GM21786 (cell line): Measurements from ENCODE around the gene ENTPD7.

Source experiments
- ATAC-seq: cut with Tn5 transposase; IDR thresholded peaks from one replicate; pipeline ENCODE4 v1.9.1; 2021; ENCODE audit not compliant: unreplicated experiment

Gene ENTPD7

DNA sequence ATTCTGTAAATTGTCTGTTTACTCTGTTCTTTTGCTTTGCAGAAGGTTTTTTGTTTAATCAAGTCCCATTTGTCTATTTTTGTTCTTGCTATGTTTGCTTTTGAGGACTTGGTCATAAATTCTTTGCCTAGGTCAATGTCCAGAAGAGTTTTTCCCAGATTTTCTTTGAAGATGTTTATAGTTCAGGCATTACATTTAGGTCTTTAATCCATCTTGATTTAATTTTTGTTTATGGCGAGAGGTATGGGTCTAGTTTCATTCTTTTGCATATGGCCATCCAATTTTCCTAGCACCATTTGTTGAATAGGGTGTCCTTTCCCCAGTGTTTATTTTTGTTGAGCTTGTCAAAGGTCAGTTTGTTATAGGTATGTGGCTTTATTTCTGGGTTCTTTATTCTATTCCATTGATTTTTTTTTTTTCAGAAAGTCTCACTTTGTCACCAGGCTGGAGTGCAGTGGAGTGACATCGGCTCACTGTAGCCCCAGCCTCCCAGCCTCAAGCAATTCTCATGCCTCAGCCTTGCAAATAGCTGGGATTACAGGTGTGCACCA lies 11.6 kb upstream of the ENTPD7 start:
- no peak for ATAC-seq

DNA sequence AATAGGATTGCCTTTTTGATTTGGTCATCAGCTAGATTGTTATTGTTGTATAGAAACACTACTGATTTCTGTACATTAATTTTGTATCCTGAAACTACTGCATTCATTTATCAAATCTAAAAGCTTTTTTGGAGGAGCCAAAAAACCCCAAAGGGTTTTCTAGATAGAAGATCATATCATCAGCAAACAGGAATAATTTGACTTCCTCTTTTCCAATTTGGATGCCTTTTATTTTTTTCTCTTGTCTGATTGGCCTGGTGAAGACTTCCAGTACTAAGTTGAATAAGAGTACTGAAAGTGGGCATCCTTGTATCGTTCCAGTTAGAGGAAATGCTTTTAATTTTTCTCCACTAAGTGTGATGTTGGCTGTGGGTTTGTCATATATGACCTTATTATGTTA lies 10.6 kb upstream of the ENTPD7 start:
- no peak for ATAC-seq

DNA sequence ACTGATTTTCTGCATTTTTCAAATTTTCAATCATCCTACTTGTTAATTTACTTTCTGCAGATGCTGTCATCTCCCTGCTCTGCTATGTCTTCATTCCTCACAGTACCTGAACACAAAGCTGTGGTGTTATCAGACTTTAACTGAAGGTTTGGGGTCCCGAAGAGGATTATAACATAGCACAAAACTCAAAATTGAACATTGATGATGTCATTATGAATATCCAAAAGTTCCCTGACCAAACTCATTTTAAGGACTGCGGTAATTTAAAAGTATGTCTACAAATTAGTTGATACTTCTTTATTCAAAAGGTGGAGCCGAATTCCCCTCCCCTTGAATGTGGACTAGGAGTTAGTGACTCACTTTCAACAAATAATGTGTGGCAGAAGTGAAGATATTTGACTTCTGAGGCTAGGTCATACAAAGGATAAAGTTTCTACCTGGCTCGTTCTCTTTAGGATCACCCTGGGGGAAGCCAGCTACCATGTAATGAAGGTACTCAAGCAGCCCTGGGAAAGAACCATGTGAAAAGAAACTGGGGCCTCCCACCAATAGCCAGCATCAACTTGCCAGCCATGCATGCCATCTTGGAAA lies 6.4 kb upstream of the ENTPD7 start:
- no peak for ATAC-seq

DNA sequence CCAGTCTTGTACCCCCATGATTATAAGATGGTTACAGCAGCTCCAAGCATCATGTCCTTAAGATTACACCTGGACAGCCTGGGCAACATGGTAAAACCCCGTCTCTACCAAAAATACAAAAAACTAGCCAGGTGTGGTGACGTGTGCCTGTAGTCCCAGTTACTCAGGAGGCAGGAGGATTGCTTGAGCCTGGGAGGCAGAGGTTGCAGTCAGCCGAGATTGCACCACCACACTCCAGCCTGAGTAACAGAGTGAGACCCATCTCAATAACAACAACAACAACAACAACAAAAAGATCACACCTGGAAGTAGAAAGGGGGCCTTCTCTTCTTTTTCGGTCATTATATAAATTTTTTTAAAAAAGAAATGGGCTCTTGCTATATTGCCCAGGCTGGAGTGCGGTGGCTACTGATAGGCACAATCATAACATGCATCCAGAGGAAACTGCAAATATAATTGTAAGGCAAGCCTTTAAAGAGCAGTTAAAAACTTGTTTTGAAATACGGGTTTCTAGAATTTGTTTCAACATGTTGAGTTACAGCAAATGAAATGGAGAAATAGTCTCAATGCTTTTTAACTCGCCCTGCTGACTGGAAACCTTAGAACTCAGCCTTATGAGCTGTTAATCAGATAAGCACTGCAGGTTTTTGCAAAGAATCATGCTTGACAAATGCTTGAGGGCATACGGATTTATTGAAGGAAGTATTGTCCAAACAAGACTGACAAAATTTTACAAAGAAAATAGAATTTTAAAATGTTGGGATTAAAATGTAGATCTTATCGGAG lies 4.7 kb upstream of the ENTPD7 start:
- ATAC-seq, result no peak

DNA sequence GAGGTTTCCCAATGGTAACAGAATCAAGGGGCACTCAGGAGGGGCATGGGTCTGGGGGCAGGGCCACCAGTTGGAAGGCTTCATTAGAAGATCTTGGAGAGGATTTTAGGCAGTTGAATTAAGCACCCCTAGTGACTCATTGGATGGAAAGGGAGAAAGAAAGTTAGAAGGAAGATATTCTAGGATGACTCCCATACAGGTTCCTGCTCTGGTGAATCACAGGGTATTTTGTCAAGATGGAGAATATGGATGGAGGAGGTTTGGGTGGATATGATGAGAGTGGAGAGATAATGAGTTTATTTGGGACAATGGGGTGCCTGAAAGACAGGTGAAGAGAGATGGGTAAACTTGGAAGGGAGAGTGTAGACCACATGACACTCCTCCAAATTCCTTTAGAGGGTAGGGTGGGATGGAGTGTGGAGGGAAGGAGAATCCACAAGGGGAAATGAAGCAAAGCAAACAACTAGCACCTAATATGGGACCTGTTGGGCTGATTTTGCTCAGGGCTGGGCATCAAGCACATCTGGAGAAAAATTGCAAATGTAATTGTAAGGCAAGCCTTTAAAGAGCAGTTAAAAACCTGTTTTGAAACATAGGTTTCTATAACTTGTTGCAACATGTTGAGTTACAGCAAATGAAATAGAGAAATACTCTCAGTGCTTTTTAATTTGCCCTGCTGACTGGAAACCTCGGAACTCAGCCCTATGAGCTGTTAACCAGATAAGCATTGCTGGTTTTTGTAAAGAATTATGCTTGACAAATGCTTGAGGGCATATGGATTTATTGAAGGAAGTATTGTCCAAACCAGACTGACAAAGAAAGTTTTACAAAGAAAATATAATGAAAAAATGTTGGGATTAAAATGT lies 2.9 kb upstream of the ENTPD7 start:
- no peak for ATAC-seq

DNA sequence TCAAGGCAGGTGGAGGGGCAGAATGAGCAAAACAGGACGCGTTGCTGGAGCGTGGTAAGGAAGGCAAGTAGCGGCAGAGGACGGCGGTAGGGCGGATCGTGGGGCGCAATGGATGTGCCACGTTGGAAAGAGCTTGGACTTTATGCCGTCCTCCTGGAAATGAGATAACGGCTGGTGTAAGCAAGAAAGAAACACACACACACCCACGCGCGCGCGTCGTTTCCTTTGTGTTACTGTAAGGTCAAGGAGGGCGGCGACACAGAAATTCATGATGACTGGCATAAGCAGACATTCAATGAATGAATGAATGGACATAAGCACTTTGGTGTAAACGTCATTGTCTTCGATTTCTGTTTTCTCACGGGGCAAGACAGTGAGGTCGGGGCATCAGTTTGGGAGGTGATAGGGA lies 683 bp upstream of the ENTPD7 start:
- ATAC-seq, result no peak

DNA sequence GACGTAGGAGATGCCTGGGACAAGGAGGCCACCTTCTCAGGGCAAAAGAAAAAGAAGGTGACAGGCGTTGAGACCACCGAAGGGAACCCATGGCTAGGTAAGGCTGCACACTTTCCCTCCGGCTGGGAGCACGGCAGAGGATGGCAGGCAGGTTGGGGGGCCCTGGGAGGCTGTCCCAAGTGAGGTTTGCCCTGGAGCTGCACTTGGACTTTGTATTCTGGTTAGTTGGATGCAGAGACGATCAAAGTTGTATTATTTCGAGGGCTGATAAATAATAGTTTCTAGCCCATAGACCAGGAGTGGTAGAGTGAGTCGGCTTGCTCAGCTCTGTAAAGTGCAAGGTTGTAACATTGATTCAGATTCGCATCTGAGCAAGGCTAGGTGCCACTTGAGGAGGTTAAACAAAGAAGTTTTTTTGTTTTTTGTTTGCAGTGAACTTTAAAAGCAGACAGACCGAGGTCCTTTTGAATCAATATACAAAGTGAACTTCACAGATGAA lies 608 bp downstream of the ENTPD7 start:
- no peak for ATAC-seq

DNA sequence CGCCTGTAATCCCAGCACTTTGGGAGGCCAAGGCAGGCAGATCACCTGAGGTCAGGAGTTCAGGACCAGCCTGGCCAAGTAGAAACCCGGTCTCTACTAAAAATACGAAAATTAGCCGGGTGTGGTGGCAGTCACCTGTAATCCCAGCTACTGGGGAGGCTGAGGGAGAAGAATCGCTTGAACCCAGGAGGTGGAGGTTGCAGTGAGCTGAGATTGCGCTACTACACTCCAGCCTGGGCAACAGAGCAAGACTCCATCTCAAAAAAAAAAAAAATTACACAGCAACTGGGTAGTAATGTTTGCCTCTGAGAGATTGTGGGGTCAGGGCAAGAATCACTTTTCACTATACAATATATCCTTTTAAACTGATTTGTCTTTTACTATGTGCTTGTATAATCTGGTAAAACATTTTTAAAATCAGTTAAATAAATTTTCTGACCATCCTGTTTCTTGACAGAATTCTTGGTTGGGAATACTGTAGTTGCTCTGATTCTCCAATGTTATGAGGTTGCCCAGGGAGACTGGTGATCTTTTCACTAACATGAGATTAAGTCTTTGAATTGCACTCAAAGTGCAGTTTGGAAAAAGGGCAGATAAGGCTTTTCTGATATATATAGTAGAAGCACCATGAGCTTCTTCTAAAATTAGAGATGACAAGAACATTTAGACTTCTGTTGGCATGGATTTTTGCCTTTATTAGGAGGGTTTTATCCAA lies 1.5 kb downstream of the ENTPD7 start:
- ATAC-seq, result no peak

DNA sequence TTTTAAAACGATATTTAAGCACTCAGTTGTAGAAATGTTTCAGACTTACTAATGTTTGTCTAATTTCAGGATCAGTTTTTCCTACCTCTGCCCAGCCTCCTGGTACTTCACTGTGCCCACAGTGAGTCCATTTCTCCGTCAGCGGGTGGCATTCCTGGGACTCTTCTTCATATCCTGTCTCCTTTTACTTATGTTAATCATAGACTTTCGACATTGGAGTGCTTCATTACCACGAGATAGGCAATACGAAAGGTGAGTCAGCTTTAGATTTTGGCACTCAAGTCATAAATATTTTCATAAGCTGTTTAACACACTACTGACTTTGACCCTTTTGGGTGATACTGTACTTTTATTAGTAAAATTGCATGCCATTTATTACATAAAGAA lies 2.1 kb downstream of the ENTPD7 start:
- no peak for ATAC-seq

DNA sequence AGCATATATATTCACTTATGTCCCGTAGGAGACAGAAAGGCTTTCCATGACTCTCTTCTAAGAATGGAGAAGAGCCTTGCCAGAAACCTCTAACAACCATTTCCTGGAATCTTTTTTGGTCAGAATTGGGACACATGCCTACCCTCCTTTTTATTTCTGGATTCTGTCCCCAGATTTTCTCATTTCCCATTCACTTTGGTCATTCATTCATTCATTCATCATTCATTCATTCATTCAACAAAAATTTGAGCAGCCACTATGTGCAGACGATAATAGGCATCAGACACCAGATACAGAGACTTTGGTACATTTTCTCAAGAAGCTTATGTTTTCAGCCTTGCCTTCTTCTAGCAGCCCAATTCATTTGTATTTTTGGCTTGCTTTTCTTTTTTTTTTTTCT lies 6.0 kb downstream of the ENTPD7 start:
- ATAC-seq, result no peak

DNA sequence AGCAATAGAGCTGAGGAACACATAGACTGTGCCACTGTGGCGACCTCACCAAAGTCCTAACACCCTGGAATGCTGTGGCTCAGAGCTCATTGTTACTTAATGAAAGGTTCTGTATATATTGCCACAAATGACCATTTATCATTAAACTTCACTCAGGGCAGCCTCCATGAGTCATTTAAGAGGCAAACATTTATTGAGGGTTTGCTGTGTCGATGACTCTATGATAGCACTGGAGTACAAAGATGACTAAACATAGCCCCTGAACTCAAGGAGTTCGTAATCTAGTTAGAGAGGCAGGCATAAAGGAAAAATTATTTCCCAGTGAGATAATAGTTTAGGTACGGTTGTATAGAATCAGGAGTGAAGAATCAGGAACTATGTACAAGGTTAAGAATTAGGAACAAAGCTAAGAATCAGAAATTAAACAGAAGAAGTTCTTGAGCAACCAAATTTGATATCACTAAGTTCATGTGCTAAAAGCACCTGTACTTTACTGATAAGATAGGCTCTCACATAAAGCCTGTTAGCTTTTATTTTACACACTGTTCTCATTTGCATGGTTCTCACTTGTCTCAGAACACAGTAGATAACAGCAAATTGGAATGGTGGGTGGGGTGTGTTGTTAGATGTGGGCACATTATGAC lies 7.9 kb downstream of the ENTPD7 start:
- ATAC-seq, result no peak

DNA sequence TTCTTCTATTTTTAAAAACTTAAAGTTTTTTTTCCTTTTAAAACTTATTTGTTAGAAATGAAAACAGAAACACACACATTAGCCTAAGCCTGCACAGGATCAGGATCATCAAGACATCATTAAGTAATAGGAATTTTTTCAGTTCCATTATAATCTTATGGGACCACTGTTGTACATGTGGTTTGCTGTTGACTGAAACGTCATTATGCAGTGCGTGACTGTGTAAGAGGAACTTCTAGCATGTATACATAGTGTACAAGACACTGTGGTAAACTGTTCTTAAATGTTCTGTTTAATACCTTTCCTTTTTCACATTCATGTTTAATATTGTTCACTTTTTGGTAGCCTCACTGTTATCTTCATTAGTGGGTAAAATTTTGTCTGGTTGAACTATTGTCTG lies 12.1 kb downstream of the ENTPD7 start:
- no peak for ATAC-seq

DNA sequence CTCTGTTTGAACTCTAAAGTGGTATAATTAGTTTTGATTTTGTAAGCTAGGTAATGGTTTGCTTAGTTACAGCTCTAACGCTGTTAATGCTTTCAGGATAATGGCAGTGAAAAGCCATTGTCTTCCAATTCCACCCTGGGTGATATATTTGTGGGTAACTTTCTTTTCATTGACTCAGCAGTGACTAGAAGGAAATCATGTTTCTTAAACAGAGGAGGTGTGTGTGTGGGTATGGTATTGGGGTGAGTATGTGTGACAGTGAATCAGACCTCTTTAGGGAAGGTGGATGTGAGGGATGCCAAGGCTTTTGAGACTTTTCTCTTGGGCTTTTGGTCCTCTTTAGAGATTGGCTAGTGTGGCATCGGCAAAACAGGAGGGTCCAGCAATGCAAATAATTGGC lies 13.6 kb downstream of the ENTPD7 start:
- no peak for ATAC-seq

DNA sequence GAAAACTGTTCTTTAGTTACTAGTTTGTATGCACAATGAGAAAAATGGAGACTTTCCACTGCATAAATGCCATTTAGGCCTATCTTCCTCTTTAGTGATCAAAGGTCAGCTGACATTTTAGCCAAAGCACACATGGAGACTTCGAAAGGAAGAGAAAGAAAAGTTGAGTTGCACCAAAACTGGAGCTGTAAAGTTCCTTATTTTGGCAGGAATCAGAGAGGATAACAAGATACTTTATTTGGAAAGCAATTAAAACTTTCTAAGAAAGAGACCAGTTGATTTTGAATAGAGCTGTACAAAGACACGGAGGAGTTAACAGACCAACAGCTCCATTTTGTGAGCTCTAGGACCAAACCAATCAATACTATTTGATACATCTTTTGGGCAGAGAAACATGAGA lies 14.2 kb downstream of the ENTPD7 start:
- ATAC-seq, result no peak

DNA sequence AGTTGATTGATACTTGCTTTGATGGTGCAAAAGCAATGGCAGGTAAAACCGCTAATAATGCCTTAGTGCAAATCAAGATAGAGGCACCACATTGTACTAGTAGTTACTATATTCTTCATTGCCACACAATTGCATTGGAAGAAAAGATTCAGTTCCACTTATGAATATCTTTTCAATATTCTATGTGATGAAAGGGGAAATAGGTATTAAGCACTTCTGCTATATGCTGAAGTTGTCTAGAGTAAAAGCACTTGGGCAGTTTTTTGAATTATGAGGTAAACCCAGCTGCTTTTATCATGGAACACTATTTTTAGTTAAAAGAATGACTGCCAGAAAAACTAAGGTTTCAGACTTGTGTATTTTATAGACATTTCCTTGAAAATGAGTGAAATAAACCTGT lies 15.5 kb downstream of the ENTPD7 start:
- no peak for ATAC-seq

DNA sequence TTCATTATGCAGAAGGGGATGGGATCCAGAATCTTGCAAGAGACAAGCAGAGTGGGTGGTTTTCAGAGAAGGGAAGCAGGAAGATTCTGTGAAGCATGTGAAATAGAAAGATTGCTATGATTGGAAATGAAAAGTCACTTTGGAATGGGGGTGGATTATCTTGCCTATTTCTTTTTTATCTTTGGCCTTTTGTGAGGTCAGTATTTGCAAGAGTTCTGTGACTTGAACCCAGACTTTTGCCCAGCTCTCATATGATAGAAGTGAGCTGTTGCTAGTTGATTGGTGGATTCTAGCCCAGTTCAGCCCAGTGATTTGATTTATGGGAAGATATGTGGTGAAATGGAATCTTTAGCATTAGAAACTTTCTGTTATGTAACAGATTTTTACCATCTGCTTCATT lies 17.1 kb downstream of the ENTPD7 start:
- ATAC-seq, result no peak

DNA sequence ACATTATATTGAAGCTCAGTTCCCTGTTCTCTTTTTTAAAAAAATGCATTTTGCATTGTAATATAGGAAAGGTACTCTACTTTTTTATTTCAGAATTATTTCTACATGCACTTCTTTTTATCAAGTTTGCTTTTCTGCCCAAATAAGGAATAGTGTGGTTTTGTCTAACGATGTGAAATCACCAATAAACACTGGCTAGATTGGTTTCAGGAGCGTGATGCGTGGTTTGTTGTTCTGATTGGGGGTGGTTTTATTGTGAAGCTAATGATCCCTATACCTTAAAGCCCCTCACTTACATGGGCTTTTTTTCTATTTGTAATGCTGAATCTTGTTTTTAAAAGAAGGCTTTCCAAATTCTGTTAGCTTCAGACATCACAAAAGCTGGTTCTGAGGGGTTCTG lies 17.6 kb downstream of the ENTPD7 start:
- ATAC-seq, result no peak

DNA sequence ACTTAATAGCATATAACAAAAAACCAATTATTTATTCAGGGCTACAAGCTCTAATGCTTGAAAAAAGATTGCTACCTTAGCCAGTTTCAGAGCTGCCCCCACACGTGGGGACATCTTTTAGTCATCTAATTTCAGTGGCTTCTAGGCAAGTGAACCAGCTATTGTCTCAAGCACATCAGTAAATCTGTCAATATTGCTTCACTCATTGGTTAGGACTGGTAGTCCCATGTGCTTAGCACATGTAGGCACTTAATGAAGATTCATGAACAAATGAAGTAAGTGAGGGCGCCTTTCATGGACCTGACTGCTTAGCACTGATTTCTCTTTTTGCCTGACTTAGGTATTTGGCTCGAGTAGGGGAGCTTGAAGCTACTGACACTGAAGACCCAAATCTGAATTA lies 19.6 kb downstream of the ENTPD7 start:
- no peak for ATAC-seq

DNA sequence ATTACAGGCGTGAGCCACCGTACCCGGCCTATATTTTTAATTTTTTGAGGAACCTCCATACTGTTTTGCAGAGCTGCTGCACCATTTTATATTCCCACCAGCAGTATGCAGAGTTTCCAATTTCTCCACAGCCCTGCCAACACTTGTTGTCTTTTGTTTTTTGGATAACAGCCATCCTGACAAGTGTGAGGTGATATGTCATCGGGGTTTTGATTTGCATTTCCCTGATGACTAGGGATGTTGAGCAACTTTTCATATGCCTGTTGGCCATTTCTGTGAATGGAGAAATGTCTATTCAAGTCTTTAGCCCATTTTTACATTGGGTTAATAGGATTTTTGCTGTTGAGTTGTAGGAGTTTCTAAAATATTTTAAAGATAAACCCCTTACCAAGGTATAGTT lies 22.2 kb downstream of the ENTPD7 start:
- no peak for ATAC-seq

DNA sequence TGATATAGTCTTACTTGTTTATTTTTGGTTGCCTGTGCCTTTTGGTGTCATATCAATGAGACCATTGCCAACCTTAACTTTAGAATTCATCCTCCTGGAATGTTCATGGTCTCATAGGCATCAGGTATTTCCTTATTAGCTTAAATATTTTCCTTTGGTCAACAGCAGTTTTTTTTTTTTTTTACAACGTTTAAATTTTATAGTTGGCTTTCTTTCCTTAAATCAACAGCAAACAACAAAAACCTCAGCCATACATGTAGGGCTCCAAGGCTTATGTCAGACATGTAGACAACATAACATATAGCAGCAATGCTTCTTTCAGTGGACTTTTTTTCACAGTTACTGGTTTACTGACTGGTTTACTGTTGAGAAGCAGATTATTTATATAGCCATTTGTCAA lies 22.7 kb downstream of the ENTPD7 start:
- ATAC-seq, result no peak
